Ovary (tissue), 9 donors: ENCODE data around the gene THAP10. TPM values are rescaled to one million over a fixed set of nuclear protein-coding genes. Genes with fewer than 3 reads are reported as not detected.
A peak's percentile ranks its signal among the peaks of the same experiment; 100 is the strongest.
"Not testable (repeated sequence)": the region's sequence is repeated elsewhere in the genome, so short reads cannot be mapped to it uniquely, and the experiment has no call there.

Experiments used
- DNase-seq, 5 donors: peaks; one replicate each; pipeline ENCODE4 v3.0.0-alpha.2; 2019 to 2020
- H3K27ac ChIP-seq, 2 donors: fragments of 200-600 bp; one replicate each; pipeline versions ENCODE4 v1.5.1 to v1.8.0; 2019 to 2022
- H3K27me3 ChIP-seq: fragments of 200-600 bp; one replicate; pipeline ENCODE4 v1.8.0; 2022
- H3K36me3 ChIP-seq: fragments of 200-600 bp; sonication (generic); one replicate; pipeline ENCODE4 v1.5.1; 2019
- H3K4me1 ChIP-seq: one replicate; pipeline ENCODE4 v1.8.1; 2013; ENCODE audit warnings: mild to moderate bottlenecking, moderate library complexity; ENCODE audit not compliant: insufficient read depth
- H3K4me3 ChIP-seq: fragments of 200-600 bp; sonication (generic); one replicate; pipeline ENCODE4 v1.5.1; 2017
- H3K9me3 ChIP-seq, 2 donors: fragments of 200-600 bp in 1 of 2; sonication (generic) in 1 of 2; one replicate each; pipeline versions ENCODE4 v1.5.1 to v1.8.1; 2013 to 2019; ENCODE audit warnings: mild to moderate bottlenecking in 1 of 2, moderate library complexity in 1 of 2
- CTCF ChIP-seq, 3 donors: fragments of 450-650 bp in 2 of 3; fragments of 200-600 bp in 1 of 3; IDR thresholded peaks; one replicate each; pipeline versions ENCODE4 v1.5.1 to v1.8.0; 2016 to 2022; ENCODE audit warnings: antibody characterized with exemption in 3 of 3, mild to moderate bottlenecking in 1 of 3
- EP300 ChIP-seq: sonication (generic); formaldehyde crosslinking; IDR thresholded peaks from one replicate; pipeline ENCODE4 v1.6.1; 2017; ENCODE audit warnings: antibody characterized with exemption
- POLR2A ChIP-seq: fragments of 450-650 bp; IDR thresholded peaks from one replicate; pipeline ENCODE4 v1.6.1; 2017; ENCODE audit warnings: antibody characterized with exemption, mild to moderate bottlenecking, moderate library complexity
- WGBS, 3 donors: extraction: QIAGEN DNeasy Blood & Tissue Kit in 1 of 3; methylation state at CpG; one replicate each; pipeline versions ENCODE4 v1.1.5 to v1.1.7; 2013 to 2017; 5-methylcytosine and 5-hydroxymethylcytosine counted together
- intact Hi-C, 4 donors: fragments of 100-400 bp; cut with DNase I; formaldehyde crosslinking; loops; one replicate each; pipeline versions ENCODE4 v1.11.0 to v1.15.1; 2022 to 2023
- polyA plus RNA-seq, 2 donors: library from polyadenylated mRNA; stranded (reverse); fragments of 200-250 nt in 1 of 2; fragments of 350-450 nt in 1 of 2; fragmentation: Illumina TruSeq in 1 of 2; extraction: RNeasy Lipid Tissue Mini Kit (QIAGEN cat#74804) in 1 of 2; gene quantifications; one replicate each; pipeline ENCODE4 v1.2.3, GENCODE V29; 2013 to 2014
- total RNA-seq, 7 donors: library from RNA; depleted of rRNA in 2 of 7; stranded (reverse); fragments of >200 nt in 2 of 7; fragmentation: NEBNext Ultra II Directional in 3 of 7; extraction: Animal tissue kit (Norgen Biotek cat#: 25700) in 3 of 7; gene quantifications; one replicate each; pipeline versions ENCODE4 v1.1.0 to v1.2.4, GENCODE V29; 2016 to 2023
- donor health status: DM: no; HTN: no; CAD: no; lungs with moderate emphysema.
- donor health status: DM: no; HTN: no; CAD: no.
- donor health status: Bipolar disorder and iron deficiency.
- donor health status: DM: yes; HTN: yes; CAD: no.
- donor health status: DM: no; HTN: no; CAD: no.
- donor health status: DM: yes; HTN: yes; CAD: no.

THAP10 gene
- total and polyA plus RNA-seq, 9 donors = 2.6 to 5.0 (median 3.7) TPM

GRCh38 chr15:70876683-70877082 is 15.6 kb downstream of the THAP10 start:
- intact Hi-C loops = loop anchor here in 2 of 4 donors (10.0 kb wide), 3 partner anchors 52 to 202 kb away; no protein-coding TSS in a partner anchor
- no peak overlapping the region for H3K4me3 ChIP-seq
- no peaks in the 10 kb centered on the region for H3K36me3 ChIP-seq
- no peaks in the 10 kb centered on the region for H3K27me3 ChIP-seq
- H3K27ac ChIP-seq = no peak overlapping the region
- no peaks in the 10 kb centered on the region for H3K9me3 ChIP-seq
- no peak for DNase-seq
- TF ChIP-seq POLR2A (no peak), EP300 (no peak)
- H3K4me1 ChIP-seq = no peaks in the 10 kb centered on the region
- 68 to 77% (median 75%) methylated on average over 2 of the region's 2 CpGs for WGBS, 3 donors

GRCh38 chr15:70876011-70876410 is 16.2 kb downstream of the THAP10 start:
- TF ChIP-seq POLR2A (no peak), EP300 (no peak), CTCF (IDR thresholded peaks at IDR 0.05) (no peak)
- no peak for DNase-seq
- Histone ChIP-seq H3K4me1 (peaks cover 2% of the 10 kb centered on the region), H3K27ac (no peak overlapping the region), H3K9me3 (no peaks in the 10 kb centered on the region), H3K4me3 (no peak overlapping the region), H3K36me3 (no peaks in the 10 kb centered on the region), H3K27me3 (no peaks in the 10 kb centered on the region)
- intact Hi-C loops = loop anchor here in 2 of 4 donors (10.0 kb wide), 3 partner anchors 51 to 201 kb away; no protein-coding TSS in a partner anchor
- WGBS, 3 donors = 65 to 77% (median 70%) methylated on average over 3 of the region's 3 CpGs

DNA sequence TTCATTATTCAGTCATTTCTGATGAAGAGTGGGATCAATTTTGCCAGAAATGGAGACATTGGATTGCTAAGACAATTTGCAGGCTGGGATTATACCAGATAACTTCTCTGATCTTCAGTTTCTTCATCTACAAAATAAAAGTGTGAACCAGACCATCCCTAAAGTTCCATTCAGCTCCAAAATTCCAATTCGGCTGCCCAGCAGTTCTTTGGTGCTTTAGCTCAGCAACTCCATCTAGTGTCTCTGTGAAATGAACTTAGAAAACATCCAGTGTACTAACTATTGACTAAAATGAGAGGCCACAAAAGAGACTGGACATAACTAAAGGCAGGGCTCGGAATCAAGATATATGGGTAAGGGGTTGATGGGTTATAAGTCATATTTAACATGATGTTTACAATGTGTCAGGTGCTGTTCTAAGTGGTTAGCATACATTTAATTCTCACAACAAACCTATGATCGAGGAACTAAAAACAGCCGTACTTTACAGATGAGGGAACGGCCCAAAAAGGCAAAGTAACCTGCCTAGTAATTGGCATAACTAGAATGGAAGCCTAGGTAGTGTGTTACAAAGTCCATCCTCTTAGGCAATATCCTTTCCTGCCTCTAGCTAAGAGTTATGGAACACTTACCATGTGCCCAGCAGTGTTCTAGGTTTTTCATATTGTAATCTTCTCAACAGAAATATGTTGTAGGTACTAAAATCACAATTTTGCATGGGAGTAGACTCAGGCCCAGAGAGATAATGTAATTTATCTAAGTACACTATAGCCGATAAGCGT is 17.0 kb downstream of the THAP10 start:
- Histone ChIP-seq H3K27ac (no peak overlapping the region), H3K36me3 (no peaks in the 10 kb centered on the region), H3K4me1 (peaks cover 2% of the 10 kb centered on the region), H3K27me3 (no peaks in the 10 kb centered on the region), H3K9me3 (no peaks in the 10 kb centered on the region), H3K4me3 (no peak overlapping the region)
- TF ChIP-seq POLR2A = no peak
- peak in 2 of 3 donors; percentile 53 to 55 for TF ChIP-seq CTCF (IDR thresholded peaks at IDR 0.05)
- DNase-seq = no peak
- WGBS, 3 donors = 67 to 72% (median 70%) methylated on average over 7 of the region's 7 CpGs
- intact Hi-C loops = loop anchor here in 2 of 4 donors (10.0 kb wide), 3 partner anchors 50 to 200 kb away; no protein-coding TSS in a partner anchor

DNA sequence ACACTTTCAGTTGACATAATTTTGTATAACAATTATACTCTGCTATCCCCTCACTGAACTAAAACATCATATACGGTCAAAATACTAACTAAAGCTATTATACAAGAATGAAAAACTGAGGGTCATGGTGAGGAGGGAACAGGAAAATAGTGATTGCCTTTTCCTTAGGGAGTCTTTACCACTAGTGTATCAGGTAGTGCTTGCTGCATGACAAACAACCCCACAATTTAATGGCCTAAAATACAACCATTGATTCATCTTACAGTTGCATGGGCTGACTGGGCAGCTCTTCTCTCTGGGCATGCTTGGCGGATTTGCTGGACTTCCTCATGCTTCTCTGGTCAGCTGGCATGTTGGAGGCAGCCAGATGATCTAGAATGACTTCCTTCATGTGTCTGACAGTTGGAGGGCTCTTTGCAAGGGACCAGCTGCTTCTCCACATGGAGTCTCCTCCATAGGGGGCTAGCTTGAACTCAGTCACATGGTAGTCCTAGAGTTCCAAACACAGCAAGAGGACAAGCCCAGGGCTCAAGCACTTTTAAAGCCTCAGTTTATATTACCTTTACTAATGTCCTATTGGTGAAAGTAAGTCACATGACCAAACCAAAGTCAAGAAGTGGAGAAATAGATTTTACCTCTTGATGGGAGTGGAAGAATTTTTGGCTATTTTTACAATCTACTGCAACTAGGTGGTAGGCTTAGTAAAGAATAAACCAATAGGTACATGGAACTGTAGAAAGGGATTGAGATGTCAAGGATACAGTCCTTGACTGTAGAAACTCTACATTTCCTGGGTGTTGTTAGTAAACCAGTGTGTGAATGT is 18.8 kb downstream of the THAP10 start:
- Histone ChIP-seq H3K36me3 (no peaks in the 10 kb centered on the region), H3K9me3 (no peaks in the 10 kb centered on the region), H3K4me3 (no peak overlapping the region), H3K27me3 (no peaks in the 10 kb centered on the region), H3K27ac (no peak overlapping the region), H3K4me1 (peaks cover 5% of the 10 kb centered on the region)
- intact Hi-C loops = loop anchor here in 2 of 4 donors (10.0 kb wide), 3 partner anchors 49 to 199 kb away; no protein-coding TSS in a partner anchor
- 97 to 100% (median 99%) methylated on average over 2 of the region's 2 CpGs for WGBS, 3 donors
- no peak for DNase-seq
- TF ChIP-seq CTCF (IDR thresholded peaks at IDR 0.05) = no peak
- TF ChIP-seq POLR2A = no peak
- no peak for TF ChIP-seq EP300

DNA sequence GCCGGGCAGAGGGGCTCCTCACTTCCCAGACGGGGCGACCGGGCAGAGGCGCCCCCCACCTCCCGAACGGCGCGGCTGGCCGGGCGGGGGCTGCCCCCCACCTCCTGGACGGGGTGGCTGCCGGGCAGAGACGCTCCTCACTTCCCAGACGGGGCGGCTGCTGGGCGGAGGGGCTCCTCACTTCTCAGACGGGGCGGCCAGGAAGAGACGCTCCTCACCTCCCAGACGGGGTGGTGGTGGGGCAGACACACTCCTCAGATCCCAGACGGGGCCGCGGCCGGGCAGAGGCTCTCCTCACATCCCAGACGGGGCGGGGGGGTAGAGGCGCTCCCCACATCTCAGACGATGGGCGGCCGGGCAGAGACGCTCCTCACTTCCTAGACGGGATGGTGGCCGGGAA is 20.7 kb downstream of the THAP10 start:
- not testable (repeated sequence) for H3K9me3 ChIP-seq, DNase-seq, H3K27me3 ChIP-seq, H3K27ac ChIP-seq, H3K4me3 ChIP-seq, H3K36me3 ChIP-seq
- 94 to 98% (median 95%) methylated on average over 22 to 34 of the region's 34 CpGs for WGBS, 3 donors
- intact Hi-C loops = loop anchor here in 2 of 4 donors (10.0 kb wide), 3 partner anchors 47 to 197 kb away; no protein-coding TSS in a partner anchor
- peaks cover 10% of the 10 kb centered on the region for H3K4me1 ChIP-seq
